Trophoblast cell (in vitro differentiated cells and primary cell): ENCODE data around the gene EIF4G2.
"Not testable (repeated sequence)": the region's sequence is repeated elsewhere in the genome, so short reads cannot be mapped to it uniquely, and the experiment has no call there.

Experiments
- DNase-seq, 2 donors: peaks; one replicate each; pipeline ENCODE4 v3.0.0-alpha.2; 2016
- H2AFZ ChIP-seq: 2 replicates; pipeline ENCODE4 v1.6.1; 2013; ENCODE audit warnings: low read length, moderate library complexity, mild to moderate bottlenecking; ENCODE audit not compliant: insufficient read depth, poor library complexity
- H2AK5ac ChIP-seq: 2 replicates; pipeline ENCODE4 v1.6.1; 2013; ENCODE audit warnings: mild to moderate bottlenecking, low read length
- H2BK120ac ChIP-seq: 2 replicates; pipeline ENCODE4 v1.6.1; 2013; ENCODE audit warnings: low read length, mild to moderate bottlenecking, moderate library complexity; ENCODE audit not compliant: insufficient read depth, poor library complexity
- H2BK12ac ChIP-seq: 2 replicates; pipeline ENCODE4 v1.6.1; 2013; ENCODE audit warnings: mild to moderate bottlenecking, low read length, moderate library complexity
- H2BK5ac ChIP-seq: 2 replicates; pipeline ENCODE4 v1.6.1; 2013; ENCODE audit warnings: low read length, low read depth, moderate library complexity, mild to moderate bottlenecking; ENCODE audit not compliant: poor library complexity
- H3K14ac ChIP-seq: 2 replicates; pipeline ENCODE4 v1.6.1; 2013; ENCODE audit warnings: mild to moderate bottlenecking, low read length
- H3K18ac ChIP-seq: 2 replicates; pipeline ENCODE4 v1.6.1; 2013; ENCODE audit warnings: mild to moderate bottlenecking, low read length
- H3K23ac ChIP-seq: 2 replicates; pipeline ENCODE4 v1.6.1; 2013; ENCODE audit warnings: low read length
- H3K27ac ChIP-seq: 2 replicates; pipeline ENCODE4 v1.5.1; 2013; ENCODE audit warnings: low read depth, mild to moderate bottlenecking, inconsistent platforms, low read length, moderate library complexity
- H3K27me3 ChIP-seq: 2 replicates; pipeline ENCODE4 v1.6.1; 2013; ENCODE audit warnings: inconsistent platforms, mild to moderate bottlenecking, low read length, moderate library complexity; ENCODE audit not compliant: insufficient read depth
- H3K36me3 ChIP-seq, 2 experiments: 1 replicate in 1 of 2; 2 replicates in 1 of 2; pipeline ENCODE4 v1.6.1; 2013; ENCODE audit warnings: low read length in 2 of 2, mild to moderate bottlenecking in 2 of 2, moderate library complexity in 1 of 2; ENCODE audit not compliant: insufficient read depth in 2 of 2, control insufficient read depth in 1 of 2
- H3K4ac ChIP-seq: 2 replicates; pipeline ENCODE4 v1.6.1; 2013; ENCODE audit warnings: low read depth, mild to moderate bottlenecking, low read length, moderate library complexity
- H3K4me1 ChIP-seq, 2 experiments: 1 replicate in 1 of 2; 2 replicates in 1 of 2; pipeline ENCODE4 v1.6.1; 2013; ENCODE audit warnings: low read length in 2 of 2, mild to moderate bottlenecking in 2 of 2, moderate library complexity in 1 of 2; ENCODE audit not compliant: insufficient read depth in 2 of 2, control insufficient read depth in 1 of 2
- H3K4me2 ChIP-seq: 2 replicates; pipeline ENCODE4 v1.6.1; 2013; ENCODE audit warnings: inconsistent platforms, mild to moderate bottlenecking, low read length, moderate library complexity
- H3K4me3 ChIP-seq: 2 replicates; pipeline ENCODE4 v1.5.1; 2013; ENCODE audit warnings: mild to moderate bottlenecking, low read depth, low read length, inconsistent platforms
- H3K79me1 ChIP-seq: one replicate; pipeline ENCODE4 v1.6.1; 2013; ENCODE audit warnings: low read length
- H3K79me2 ChIP-seq: 2 replicates; pipeline ENCODE4 v1.6.1; 2013; ENCODE audit warnings: low read length, mild to moderate bottlenecking; ENCODE audit not compliant: control insufficient read depth, insufficient read depth, poor library complexity
- H3K9ac ChIP-seq: 2 replicates; pipeline ENCODE4 v1.6.1; 2013; ENCODE audit warnings: mild to moderate bottlenecking, low read length
- H3K9me3 ChIP-seq: 2 replicates; pipeline ENCODE4 v1.6.1; 2013; ENCODE audit warnings: low read depth, mild to moderate bottlenecking, control low read depth, inconsistent platforms, low read length; ENCODE audit not compliant: insufficient read depth
- H4K12ac ChIP-seq: 2 replicates; pipeline ENCODE4 v1.6.1; 2013; ENCODE audit warnings: low read depth, mild to moderate bottlenecking, low read length, moderate library complexity
- H4K8ac ChIP-seq: 2 replicates; pipeline ENCODE4 v1.6.1; 2013; ENCODE audit warnings: low read depth, mild to moderate bottlenecking, low read length, moderate library complexity
- H4K91ac ChIP-seq: one replicate; pipeline ENCODE4 v1.6.1; 2013; ENCODE audit warnings: low read depth, mild to moderate bottlenecking, low read length, moderate library complexity
- WGBS: extraction: QIAGEN DNeasy Blood & Tissue Kit; methylation state at CpG from one replicate; pipeline ENCODE4 v1.1.7; 2013; ENCODE audit warnings: missing lambda C conversion rate; ENCODE audit not compliant: insufficient read length, insufficient coverage; ENCODE audit errors: extremely low coverage; 5-methylcytosine and 5-hydroxymethylcytosine counted together

The EIF4G2 gene

DNA sequence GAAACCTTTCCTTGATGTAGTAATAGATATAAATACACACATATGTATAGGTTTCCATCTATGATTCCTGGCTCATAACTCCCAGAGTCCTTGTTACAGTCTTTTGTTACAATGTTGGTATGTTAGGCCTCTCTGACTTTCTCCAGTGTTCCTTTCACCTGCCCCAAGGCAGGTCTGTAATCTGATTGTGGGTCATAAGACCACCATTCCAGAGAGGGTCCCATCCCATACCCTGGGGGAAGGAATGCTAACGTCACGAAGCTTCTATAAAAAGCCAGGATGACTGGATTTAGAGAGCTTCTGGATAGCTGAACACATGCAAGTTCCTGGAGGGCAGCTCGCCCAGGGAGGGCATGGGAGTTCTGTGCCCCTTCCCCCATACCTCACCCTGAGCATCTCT lies 13.8 kb upstream of the EIF4G2 start:
- H3K79me2 ChIP-seq, H3K4me1 ChIP-seq, H2BK120ac ChIP-seq, H3K9ac ChIP-seq, H3K9me3 ChIP-seq, H3K4ac ChIP-seq, H3K79me1 ChIP-seq, H4K12ac ChIP-seq, H2BK12ac ChIP-seq, H3K4me3 ChIP-seq, H2AFZ ChIP-seq, H3K27me3 ChIP-seq, H3K4me2 ChIP-seq, H3K18ac ChIP-seq, H3K23ac ChIP-seq, H3K36me3 ChIP-seq, H2AK5ac ChIP-seq, H4K8ac ChIP-seq, H3K14ac ChIP-seq, H4K91ac ChIP-seq: not testable (repeated sequence)
- DNase-seq = peak; percentile 94 to 98
- Histone ChIP-seq H2BK5ac (peak overlapping the region; percentile 87), H3K27ac (peak overlapping the region; percentile 88)
- no CpG with 5 or more reads among the region's 3 CpGs for WGBS

DNA sequence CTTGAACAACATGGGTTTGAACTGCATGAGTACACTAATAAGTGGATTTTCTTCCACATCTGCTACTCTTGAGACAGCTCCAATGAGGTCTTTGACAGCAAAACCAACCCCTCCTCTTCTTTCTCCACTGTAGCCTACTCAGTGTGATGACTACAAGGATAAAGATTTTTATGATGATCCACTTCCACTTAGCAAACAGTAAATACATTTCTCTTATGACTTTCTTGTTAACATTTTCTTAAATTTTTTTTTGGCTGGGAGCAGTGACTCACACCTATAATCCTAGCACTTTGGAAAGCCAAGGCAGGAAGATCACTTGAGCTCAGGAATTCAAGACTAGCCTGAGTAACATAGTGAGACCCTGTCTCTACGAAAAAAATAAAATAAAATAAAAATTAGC lies 9.9 kb upstream of the EIF4G2 start:
- Histone ChIP-seq H3K79me2 (no peaks in the 10 kb centered on the region), H2AFZ (no peak overlapping the region), H4K8ac (no peak overlapping the region), H3K36me3 (peaks cover 0 to 1% of the 10 kb centered on the region in 2 experiments), H3K18ac (no peak overlapping the region), H3K79me1 (peaks cover 7% of the 10 kb centered on the region), H3K14ac (no peak overlapping the region), H2AK5ac (no peak overlapping the region), H3K9me3 (no peaks in the 10 kb centered on the region), H3K4me3 (no peak overlapping the region), H3K4me1 (peaks cover 6 to 7% of the 10 kb centered on the region in 2 experiments), H2BK12ac (peak overlapping the region; percentile 58), H3K23ac (no peak overlapping the region), H3K9ac (no peak overlapping the region), H3K27ac (no peak overlapping the region), H3K27me3 (no peaks in the 10 kb centered on the region), H4K12ac (no peak overlapping the region), H2BK5ac (no peak overlapping the region), H3K4ac (no peak overlapping the region), H3K4me2 (no peak overlapping the region), H4K91ac (no peak overlapping the region), H2BK120ac (no peak overlapping the region)
- WGBS = no CpG with 5 or more reads among the region's 1 CpG
- no peak for DNase-seq

DNA sequence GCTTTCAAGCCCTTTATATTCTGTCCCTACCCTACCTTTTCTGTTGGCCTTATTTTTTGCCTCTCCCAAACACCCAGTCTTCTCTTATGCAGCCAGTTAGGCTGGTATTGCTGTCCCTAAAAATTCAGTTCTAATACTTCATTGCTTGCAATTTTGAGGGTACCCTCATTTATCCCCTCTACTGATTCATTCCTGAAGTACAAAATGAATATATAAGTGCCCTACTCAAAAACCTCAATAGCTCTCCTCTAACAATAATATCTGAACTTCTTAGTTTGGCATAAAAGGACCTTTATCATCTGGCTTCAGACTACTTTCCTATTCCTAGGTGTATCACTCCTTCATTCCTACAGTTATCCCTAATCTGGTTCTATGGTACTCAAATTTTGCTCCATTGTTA lies 5.2 kb upstream of the EIF4G2 start:
- Histone ChIP-seq H3K27me3 (no peaks in the 10 kb centered on the region), H3K36me3 (no peaks in the 10 kb centered on the region), H4K12ac (no peak overlapping the region), H3K23ac (no peak overlapping the region), H4K8ac (no peak overlapping the region), H4K91ac (no peak overlapping the region), H3K18ac (no peak overlapping the region), H2AFZ (no peak overlapping the region), H3K4ac (no peak overlapping the region), H3K4me1 (no peaks in the 10 kb centered on the region), H2BK12ac (no peak overlapping the region), H3K27ac (no peak overlapping the region), H3K14ac (no peak overlapping the region), H2BK120ac (no peak overlapping the region), H2AK5ac (no peak overlapping the region), H3K4me2 (no peak overlapping the region), H3K79me1 (peaks cover 5% of the 10 kb centered on the region), H2BK5ac (no peak overlapping the region), H3K9me3 (no peaks in the 10 kb centered on the region), H3K9ac (no peak overlapping the region), H3K79me2 (peaks cover 4% of the 10 kb centered on the region), H3K4me3 (no peak overlapping the region)
- DNase-seq = no peak

DNA sequence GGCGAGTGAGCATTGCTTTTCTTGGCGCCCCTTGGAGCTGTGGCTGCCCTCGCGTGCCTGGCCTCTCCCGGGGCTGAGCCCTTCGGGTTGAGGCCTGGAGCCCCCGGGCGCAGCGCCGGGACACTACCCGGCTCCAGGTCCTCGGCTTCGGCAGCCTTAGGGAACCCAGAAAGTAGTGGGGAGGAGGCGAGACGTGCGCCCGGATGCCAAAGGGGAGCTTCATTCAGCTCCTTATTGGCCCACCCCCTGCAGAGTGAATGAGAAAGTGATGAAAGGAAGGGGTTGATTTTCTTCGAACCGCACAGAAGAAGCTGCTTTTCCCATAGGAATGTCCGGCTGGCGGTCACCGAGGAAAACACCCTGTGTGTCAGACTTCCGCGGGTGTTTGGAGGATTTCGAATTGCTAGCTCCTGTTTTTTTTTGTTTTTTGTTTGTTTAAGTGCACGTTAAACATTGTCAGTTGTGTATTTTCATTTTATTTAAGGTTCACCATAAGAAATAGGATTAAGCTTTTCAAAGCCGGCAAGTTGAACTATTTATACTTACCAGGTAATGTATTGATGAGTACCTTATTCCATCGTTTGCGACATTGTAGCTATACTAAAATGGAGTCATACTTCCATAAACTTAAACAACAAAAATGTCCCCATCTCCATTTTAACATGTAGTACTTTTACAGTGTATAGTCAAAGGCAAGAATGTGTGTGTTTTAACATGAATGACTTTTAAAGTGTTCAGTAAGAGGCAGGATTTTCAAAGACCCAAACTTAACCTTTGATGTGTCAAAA lies 841 bp upstream of the EIF4G2 start:
- Histone ChIP-seq H3K4me1 (peaks cover 0 to 3% of the 10 kb centered on the region in 2 experiments), H2BK12ac (no peak overlapping the region), H3K79me2 (peaks cover 22% of the 10 kb centered on the region), H3K79me1 (peaks cover 16% of the 10 kb centered on the region), H4K91ac (peak overlapping the region; percentile 90), H3K23ac (no peak overlapping the region), H3K9me3 (peaks cover 2% of the 10 kb centered on the region), H4K8ac (peak overlapping the region; percentile 92), H3K14ac (peak overlapping the region; percentile 90), H2AK5ac (peak overlapping the region; percentile 51), H3K9ac (peak overlapping the region; percentile 87), H4K12ac (peak overlapping the region; percentile 83), H3K4me3 (peak overlapping the region; percentile 72), H2AFZ (peak overlapping the region; percentile 27), H2BK5ac (peak overlapping the region; percentile 71), H2BK120ac (peak overlapping the region; percentile 85), H3K18ac (peak overlapping the region; percentile 66), H3K36me3 (peaks cover 15 to 20% of the 10 kb centered on the region in 2 experiments), H3K4ac (peak overlapping the region; percentile 59), H3K27me3 (peaks cover 4% of the 10 kb centered on the region), H3K27ac (peak overlapping the region; percentile 93), H3K4me2 (peak overlapping the region; percentile 67)
- no CpG with 5 or more reads among the region's 29 CpGs for WGBS
- peak; percentile 41 to 66 for DNase-seq
